ENCODE data around the gene GDNF.

Gene GDNF

GRCh38 chr5:37808945-37809344, 30.9 kb downstream of the GDNF start:
- no peak overlapping the region for H2AFZ ChIP-seq (ENCODE audit: low read length)
- no peaks in the 10 kb centered on the region for H3K36me3 ChIP-seq (ENCODE audit: insufficient read depth, low read length)
- no peak overlapping the region for H3K9ac ChIP-seq (ENCODE audit: low read length)
- no peaks in the 10 kb centered on the region for H3F3A ChIP-seq (ENCODE audit: insufficient read depth, low read length)
- no peaks in the 10 kb centered on the region for H3K4me1 ChIP-seq (ENCODE audit: insufficient read depth, low read length, severe bottlenecking)
- TF ChIP-seq EZH2 (IDR thresholded peaks at IDR 0.05; ENCODE audit: borderline replicate concordance, low read length): no peak
- no peak for TF ChIP-seq CTCF (IDR thresholded peaks at IDR 0.05; ENCODE audit: low read length)
- no peaks in the 10 kb centered on the region for H3K9me3 ChIP-seq (ENCODE audit: low read length)
- H3K79me2 ChIP-seq (ENCODE audit: insufficient read depth, low read length): no peaks in the 10 kb centered on the region
- H3K9me2 ChIP-seq (ENCODE audit: low read depth, low read length): no peaks in the 10 kb centered on the region
- H3K27me3 ChIP-seq (ENCODE audit: insufficient read depth, low read length): peaks cover 6% of the 10 kb centered on the region; the same call in 1 of the 2 replicates
- H3K27ac ChIP-seq (ENCODE audit: low read depth, low read length, poor library complexity, severe bottlenecking): no peak overlapping the region
- H3K4me3 ChIP-seq (ENCODE audit: low read depth, low read length, poor library complexity, severe bottlenecking): no peak overlapping the region
- H4K20me1 ChIP-seq (ENCODE audit: insufficient read depth, low read length): no peaks in the 10 kb centered on the region
- no peak overlapping the region for H3K4me2 ChIP-seq (ENCODE audit: low read length)

GRCh38 chr5:37807621-37808301, 32.1 kb downstream of the GDNF start:
- no peaks in the 10 kb centered on the region for H3F3A ChIP-seq (ENCODE audit: insufficient read depth, low read length)
- no peaks in the 10 kb centered on the region for H3K36me3 ChIP-seq (ENCODE audit: insufficient read depth, low read length)
- H3K9me3 ChIP-seq (ENCODE audit: low read length): no peaks in the 10 kb centered on the region
- no peak overlapping the region for H3K27ac ChIP-seq (ENCODE audit: low read depth, low read length, poor library complexity, severe bottlenecking)
- H3K4me1 ChIP-seq (ENCODE audit: insufficient read depth, low read length, severe bottlenecking): no peaks in the 10 kb centered on the region
- no peaks in the 10 kb centered on the region for H4K20me1 ChIP-seq (ENCODE audit: insufficient read depth, low read length)
- no peak overlapping the region for H3K4me3 ChIP-seq (ENCODE audit: low read depth, low read length, poor library complexity, severe bottlenecking)
- no peak overlapping the region for H3K9ac ChIP-seq (ENCODE audit: low read length)
- no peak overlapping the region for H3K4me2 ChIP-seq (ENCODE audit: low read length)
- H3K9me2 ChIP-seq (ENCODE audit: low read depth, low read length): no peaks in the 10 kb centered on the region
- no peak overlapping the region for H2AFZ ChIP-seq (ENCODE audit: low read length)
- TF ChIP-seq EZH2 (IDR thresholded peaks at IDR 0.05; ENCODE audit: borderline replicate concordance, low read length): no peak
- peaks cover 6% of the 10 kb centered on the region; the same call in 1 of the 2 replicates for H3K27me3 ChIP-seq (ENCODE audit: insufficient read depth, low read length)
- H3K79me2 ChIP-seq (ENCODE audit: insufficient read depth, low read length): no peaks in the 10 kb centered on the region

- Histone ChIP-seq H3K4me3 (ENCODE audit: low read depth, low read length, poor library complexity, severe bottlenecking) (no peak overlapping the region), H3K9me2 (ENCODE audit: low read depth, low read length) (no peaks in the 10 kb centered on the region), H2AFZ (ENCODE audit: low read length) (no peak overlapping the region), H3K36me3 (ENCODE audit: insufficient read depth, low read length) (no peaks in the 10 kb centered on the region), H3K4me2 (ENCODE audit: low read length) (no peak overlapping the region), H3K9me3 (ENCODE audit: low read length) (no peaks in the 10 kb centered on the region), H3K9ac (ENCODE audit: low read length) (no peak overlapping the region), H4K20me1 (ENCODE audit: insufficient read depth, low read length) (no peaks in the 10 kb centered on the region), H3K27ac (ENCODE audit: low read depth, low read length, poor library complexity, severe bottlenecking) (no peak overlapping the region), H3K4me1 (ENCODE audit: insufficient read depth, low read length, severe bottlenecking) (no peaks in the 10 kb centered on the region), H3K27me3 (ENCODE audit: insufficient read depth, low read length) (peaks cover 6% of the 10 kb centered on the region; the same call in 1 of the 2 replicates), H3K79me2 (ENCODE audit: insufficient read depth, low read length) (no peaks in the 10 kb centered on the region), H3F3A (ENCODE audit: insufficient read depth, low read length) (no peaks in the 10 kb centered on the region)
- TF ChIP-seq CTCF (IDR thresholded peaks at IDR 0.05; ENCODE audit: low read length): no peak
- no peak for TF ChIP-seq EZH2 (IDR thresholded peaks at IDR 0.05; ENCODE audit: borderline replicate concordance, low read length)
Observed at GRCh38 chr5:37807015-37807414, 32.8 kb downstream of the GDNF start.

GRCh38 chr5:37806476-37806875, 33.4 kb downstream of the GDNF start:
- no peaks in the 10 kb centered on the region for H3K36me3 ChIP-seq (ENCODE audit: insufficient read depth, low read length)
- no peak overlapping the region for H3K9ac ChIP-seq (ENCODE audit: low read length)
- TF ChIP-seq EZH2 (IDR thresholded peaks at IDR 0.05; ENCODE audit: borderline replicate concordance, low read length): no peak
- no peak for TF ChIP-seq CTCF (IDR thresholded peaks at IDR 0.05; ENCODE audit: low read length)
- H4K20me1 ChIP-seq (ENCODE audit: insufficient read depth, low read length): no peaks in the 10 kb centered on the region
- H3F3A ChIP-seq (ENCODE audit: insufficient read depth, low read length): no peaks in the 10 kb centered on the region
- H3K4me1 ChIP-seq (ENCODE audit: insufficient read depth, low read length, severe bottlenecking): no peaks in the 10 kb centered on the region
- peaks cover 6% of the 10 kb centered on the region; the same call in 1 of the 2 replicates for H3K27me3 ChIP-seq (ENCODE audit: insufficient read depth, low read length)
- no peak overlapping the region for H2AFZ ChIP-seq (ENCODE audit: low read length)
- H3K27ac ChIP-seq (ENCODE audit: low read depth, low read length, poor library complexity, severe bottlenecking): no peak overlapping the region
- H3K79me2 ChIP-seq (ENCODE audit: insufficient read depth, low read length): no peaks in the 10 kb centered on the region
- H3K4me2 ChIP-seq (ENCODE audit: low read length): no peak overlapping the region
- no peak overlapping the region for H3K4me3 ChIP-seq (ENCODE audit: low read depth, low read length, poor library complexity, severe bottlenecking)
- H3K9me3 ChIP-seq (ENCODE audit: low read length): no peaks in the 10 kb centered on the region
- no peaks in the 10 kb centered on the region for H3K9me2 ChIP-seq (ENCODE audit: low read depth, low read length)
